Ovary (tissue), 3 donors: ENCODE measurements around the gene FICD.

ENCODE experiments used
- CTCF ChIP-seq, 3 donors: fragments of 450-650 bp in 2 of 3; fragments of 200-600 bp in 1 of 3; IDR thresholded peaks; one replicate each; pipeline versions ENCODE4 v1.5.1 to v1.8.0; 2016 to 2022; ENCODE audit warnings: antibody characterized with exemption in 3 of 3, mild to moderate bottlenecking in 1 of 3
- POLR2A ChIP-seq: fragments of 450-650 bp; IDR thresholded peaks from one replicate; pipeline ENCODE4 v1.6.1; 2017; ENCODE audit warnings: antibody characterized with exemption, mild to moderate bottlenecking, moderate library complexity
- donor health status: DM: no; HTN: no; CAD: no.

GRCh38 chr12:108548954-108549521 lies 34.0 kb downstream of the FICD start:
- TF ChIP-seq CTCF (IDR thresholded peaks at IDR 0.05) (no peak), POLR2A (no peak)
